K562 (cell line): ENCODE results near the gene KCNJ9. TPM values are rescaled to one million over a fixed set of nuclear protein-coding genes. Genes with fewer than 3 reads are reported as not detected.
A peak's percentile ranks its signal among the peaks of the same experiment; 100 is the strongest.

Experiments used
- ARID1B ChIP-seq: fragments of 450-650 bp; IDR thresholded peaks from 2 replicates; pipeline ENCODE4 v1.6.1; 2016; ENCODE audit warnings: antibody characterized with exemption, mild to moderate bottlenecking, inconsistent platforms
- BMI1 ChIP-seq: fragments of 150-350 bp; IDR thresholded peaks from 2 replicates; pipeline ENCODE4 v1.6.1; 2014; ENCODE audit warnings: low read length
- BRD9 ChIP-seq: fragments of 450-650 bp; IDR thresholded peaks from 2 replicates; pipeline ENCODE4 v1.6.1; 2018; ENCODE audit warnings: low read depth; ENCODE audit not compliant: partially characterized antibody
- KLF6 ChIP-seq: fragments of 250-450 bp; sonication (Bioruptor Pico); IDR thresholded peaks from 2 replicates; pipeline ENCODE4 v1.4.0; 2020; ENCODE audit warnings: mild to moderate bottlenecking, moderate library complexity, borderline replicate concordance
- MITF ChIP-seq: IDR thresholded peaks from 2 replicates; pipeline ENCODE4 v1.6.1; 2014; ENCODE audit warnings: antibody characterized with exemption
- MNT ChIP-seq, 2 experiments: fragments of 450-650 bp; conservative IDR thresholded peaks; 2 replicates each; pipeline ENCODE4 v1.6.1; 2017; ENCODE audit warnings: mild to moderate bottlenecking in 2 of 2, moderate library complexity in 2 of 2
- NONO ChIP-seq, 2 experiments: fragments of 200-400 bp in 1 of 2; fragments of 450-650 bp in 1 of 2; formaldehyde crosslinking in 1 of 2; IDR thresholded peaks; 2 replicates each; pipeline ENCODE4 v1.6.1; 2017; ENCODE audit warnings: low read depth in 2 of 2, mild to moderate bottlenecking in 2 of 2, moderate library complexity in 2 of 2, low read length in 1 of 2
- RB1 ChIP-seq: fragments of 450-650 bp; IDR thresholded peaks from 2 replicates; pipeline ENCODE4 v1.6.1; 2017; ENCODE audit warnings: low read depth, mild to moderate bottlenecking
- TFE3 ChIP-seq: fragments of 450-650 bp; formaldehyde crosslinking; IDR thresholded peaks from 2 replicates; pipeline ENCODE4 v1.4.0; 2020; ENCODE audit warnings: mild to moderate bottlenecking, mixed read lengths
- U2AF1 ChIP-seq: fragments of 200-400 bp; formaldehyde crosslinking; optimal IDR thresholded peaks from 2 replicates; pipeline ENCODE3; 2017; ENCODE audit warnings: mild to moderate bottlenecking, low read depth, low read length, moderate library complexity
- ZBTB12 ChIP-seq: fragments of 250-450 bp; sonication (Bioruptor Pico); IDR thresholded peaks from 2 replicates; pipeline ENCODE4 v1.4.0; 2020
- ZBTB33 ChIP-seq: sonication (generic); formaldehyde crosslinking; IDR thresholded peaks from 2 replicates; pipeline ENCODE4 v1.8.1; 2023; ENCODE audit warnings: mild to moderate bottlenecking, missing genetic modification reagents
- ZNF609 ChIP-seq: sonication (generic); formaldehyde crosslinking; IDR thresholded peaks from 2 replicates; pipeline ENCODE4 v1.8.1; 2023; ENCODE audit warnings: missing genetic modification reagents, mild to moderate bottlenecking, borderline replicate concordance
- ZSCAN29 ChIP-seq: fragments of 450-650 bp; IDR thresholded peaks from 2 replicates; pipeline ENCODE4 v1.6.1; 2017
- polyA plus RNA-seq, 8 experiments: library from polyadenylated mRNA; depleted of rRNA in 4 of 8; stranded (reverse) in 5 of 8; unstranded in 3 of 8; fragments of >200 nt; fragmentation: Nextera tagmentation in 2 of 8; fragmentation: Illumina TruSeq in 1 of 8; extraction: Ambion mirVana in 2 of 8; extraction: Trizol in 1 of 8; gene quantifications; 2 replicates each; pipeline versions ENCODE4 v1.2.1 to v1.2.3, GENCODE V29; 2011 to 2014; ENCODE audit warnings: inconsistent platforms in 1 of 8, missing spikeins in 1 of 8
- total RNA-seq, 7 experiments: library from RNA; depleted of rRNA in 6 of 7; stranded (reverse); fragments of >200 nt in 6 of 7; fragmentation: Illumina TruSeq in 2 of 7; extraction: Trizol in 2 of 7; gene quantifications; 2 replicates each; pipeline versions ENCODE4 v1.2.1 to v1.2.3, GENCODE V29; 2011 to 2021; ENCODE audit warnings: low replicate concordance in 1 of 7

The KCNJ9 gene
- total and polyA plus RNA-seq, 9 of the 15 experiments (the other 6 are each of a cell fraction or from before 2014, with no cell fraction given): not detected

GRCh38 chr1:160101037-160101716 is 19.8 kb downstream of the KCNJ9 start (continued):
- TF ChIP-seq NONO (IDR thresholded peaks at IDR 0.05; ENCODE audit: low read depth in 2 of 2, low read length in 1 of 2) (no peak), ZBTB12 (CRISPR knock-in tag) (no peak), TFE3 (CRISPR knock-in tag) (no peak), ZSCAN29 (no peak), MITF (no peak), KLF6 (CRISPR knock-in tag) (no peak), ZBTB33 (CRISPR knock-in tag) (no peak), BRD9 (peak; percentile 67), ARID1B (no peak), BMI1 (no peak), U2AF1 (no peak), RB1 (peak; percentile 72), ZNF609 (CRISPR knock-in tag) (no peak), MNT (conservative IDR thresholded peaks at IDR 0.05) (peak; percentile 59 to 84)
